GM18907 (cell line): Measurements from ENCODE around the gene CDK8.
"Not testable (repeated sequence)": the region's sequence is repeated elsewhere in the genome, so short reads cannot be mapped to it uniquely, and the experiment has no call there.

Experiments used
- ATAC-seq: cut with Tn5 transposase; IDR thresholded peaks from one replicate; pipeline ENCODE4 v1.9.1; 2021; ENCODE audit warnings: mild to moderate bottlenecking, moderate library complexity; ENCODE audit not compliant: unreplicated experiment

Gene CDK8

GRCh38 chr13:26252006-26252405, 1.9 kb upstream of the CDK8 start:
- not testable (repeated sequence) for ATAC-seq

GRCh38 chr13:26253262-26253786, 605 bp upstream of the CDK8 start:
- ATAC-seq = no peak

- ATAC-seq = peak; percentile 36
Observed at GRCh38 chr13:26254583-26255111, 718 bp downstream of the CDK8 start.

DNA sequence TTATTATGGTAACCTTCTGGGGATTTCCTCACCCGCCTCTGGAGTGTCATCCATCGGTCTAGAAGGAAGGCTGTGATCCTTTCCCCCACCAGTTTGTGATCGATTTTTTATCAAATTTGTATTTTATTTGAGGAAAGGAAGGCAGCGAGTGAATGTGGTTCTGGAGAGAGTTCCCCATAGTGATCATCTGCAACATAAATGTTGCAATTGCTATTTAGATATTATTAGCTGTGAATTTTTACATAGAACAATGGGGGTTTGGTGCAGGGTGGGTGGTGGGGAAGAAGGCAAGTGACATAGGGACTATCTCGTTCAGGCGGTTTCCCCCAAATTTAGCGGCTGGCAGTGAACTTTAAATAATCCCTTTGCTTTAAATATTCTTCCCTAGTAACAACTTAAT, 1.2 kb downstream of the CDK8 start:
- ATAC-seq = no peak

DNA sequence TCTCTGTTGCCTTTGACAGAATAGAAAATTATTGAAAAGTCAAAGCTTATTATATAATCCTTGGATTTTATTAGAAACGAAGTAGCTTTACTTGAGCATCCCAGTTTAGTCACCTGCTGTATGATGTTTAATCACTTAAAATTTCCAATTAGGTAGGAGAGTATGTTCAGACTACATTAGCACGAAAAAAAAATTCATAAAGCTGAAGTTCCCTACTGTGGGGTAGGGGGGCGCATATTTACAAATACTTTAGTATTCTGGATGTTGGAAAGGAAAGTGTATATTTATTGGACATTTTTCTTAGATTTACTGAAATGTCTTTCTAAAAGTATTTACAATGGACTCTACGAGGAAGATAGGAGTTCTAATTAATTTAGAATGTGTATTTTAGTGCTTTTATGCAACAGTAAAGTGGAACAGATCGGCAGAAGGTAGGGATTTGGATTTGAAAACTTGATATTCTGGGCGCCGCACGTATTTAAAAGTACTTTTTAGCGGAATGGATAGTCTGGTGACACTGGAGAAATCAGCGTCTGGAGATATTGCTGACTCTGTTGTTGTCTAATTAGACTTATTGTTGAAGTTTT, 1.9 kb downstream of the CDK8 start:
- ATAC-seq = no peak

DNA sequence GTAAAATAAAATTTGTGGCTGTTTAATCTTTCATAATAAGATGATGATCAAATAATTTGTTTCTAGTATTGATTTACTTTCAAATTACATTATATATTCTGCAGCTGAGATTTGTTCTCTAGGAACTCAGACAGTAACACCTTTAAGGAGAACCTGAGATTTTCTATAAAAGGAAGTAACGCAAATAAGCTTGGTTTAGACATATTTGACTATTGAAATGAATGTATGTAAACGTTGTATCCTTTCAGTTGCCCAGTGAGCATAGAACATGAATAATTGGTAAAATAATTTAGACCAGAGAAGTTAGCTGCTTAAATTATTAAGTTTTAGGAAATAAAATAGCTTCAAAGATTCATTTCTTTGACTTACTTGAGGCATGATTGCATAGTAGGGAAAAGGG, 3.1 kb downstream of the CDK8 start:
- no peak for ATAC-seq

DNA sequence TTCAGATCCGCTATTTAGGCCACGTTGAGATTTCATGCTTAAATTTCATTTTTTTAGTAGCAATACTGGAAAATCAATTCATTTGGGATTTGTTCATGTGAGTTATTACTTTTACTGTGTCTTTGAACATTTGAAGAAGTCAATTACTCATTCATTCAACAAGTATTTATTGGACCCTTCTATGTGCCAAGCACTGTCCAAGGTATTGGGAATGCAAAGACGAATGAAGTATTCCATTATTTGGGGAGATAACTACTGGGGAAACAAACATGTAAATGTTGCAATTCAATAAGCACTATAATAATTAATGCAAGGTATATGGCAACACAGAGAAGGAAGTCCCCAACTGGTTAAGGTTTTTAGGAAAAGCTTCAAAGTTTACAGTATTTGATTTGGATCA, 5.7 kb downstream of the CDK8 start:
- no peak for ATAC-seq

- no peak for ATAC-seq
Observed at GRCh38 chr13:26262156-26262555, 8.2 kb downstream of the CDK8 start.

DNA sequence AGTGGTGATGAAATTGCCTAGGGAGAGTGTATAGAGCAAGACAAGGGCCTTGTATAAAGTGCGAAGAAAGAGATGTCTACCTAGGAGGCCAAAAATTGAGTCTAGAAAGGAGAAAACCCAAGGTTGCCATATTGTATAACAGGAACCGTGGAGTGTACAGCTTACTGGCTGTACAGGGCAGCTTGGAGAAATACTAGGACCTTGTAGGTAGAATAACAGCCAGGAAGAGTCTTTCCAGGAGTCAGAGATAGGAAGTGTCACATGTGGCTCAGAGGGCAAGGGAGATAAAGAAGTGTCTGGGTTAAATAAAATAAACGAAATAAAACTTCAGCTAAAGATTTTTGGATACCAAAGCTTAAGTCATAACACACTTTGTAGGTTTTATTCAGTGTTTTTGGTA, 12.4 kb downstream of the CDK8 start:
- no peak for ATAC-seq

GRCh38 chr13:26270707-26271106, 16.8 kb downstream of the CDK8 start:
- ATAC-seq = no peak

DNA sequence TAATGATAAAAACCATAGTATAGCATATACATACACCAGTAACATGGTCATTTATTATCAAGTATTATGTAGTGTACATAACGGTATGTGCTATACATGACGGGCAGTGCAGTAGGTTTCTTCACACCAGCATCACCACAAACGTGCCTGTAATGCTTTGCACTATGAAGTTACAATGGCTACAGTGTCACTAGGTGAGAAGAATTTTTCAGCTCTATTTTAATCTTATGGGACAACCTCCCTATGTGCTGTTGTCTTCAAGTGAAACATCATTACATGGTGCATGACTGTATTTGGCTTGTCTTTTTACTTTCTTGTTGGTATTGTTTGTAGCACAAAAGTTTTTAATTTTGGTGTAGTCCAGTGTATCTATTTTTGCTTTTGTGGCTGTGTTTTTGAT, 18.7 kb downstream of the CDK8 start:
- ATAC-seq = no peak

DNA sequence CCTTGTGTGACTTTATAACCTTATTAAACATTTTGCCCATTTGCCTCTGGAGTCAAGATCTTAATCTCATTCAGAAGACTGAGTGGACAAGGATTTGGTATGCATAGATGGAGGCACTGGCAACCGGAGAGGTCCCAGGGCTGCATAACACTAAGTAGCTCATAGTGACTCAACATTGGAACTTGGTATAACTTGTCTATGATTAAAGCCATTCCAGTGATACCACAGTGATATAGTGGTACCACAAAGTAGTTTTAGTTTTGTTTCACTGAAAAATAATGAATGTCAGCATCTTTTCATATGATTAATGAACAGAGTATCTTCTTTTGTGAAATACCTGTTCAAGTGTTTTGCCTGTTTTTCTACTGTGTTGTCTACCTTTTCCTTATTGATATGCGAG, 26.4 kb downstream of the CDK8 start:
- no peak for ATAC-seq

GRCh38 chr13:26280822-26281221, 26.9 kb downstream of the CDK8 start:
- no peak for ATAC-seq

GRCh38 chr13:26285911-26286310, 32.0 kb downstream of the CDK8 start:
- ATAC-seq = not testable (repeated sequence)

DNA sequence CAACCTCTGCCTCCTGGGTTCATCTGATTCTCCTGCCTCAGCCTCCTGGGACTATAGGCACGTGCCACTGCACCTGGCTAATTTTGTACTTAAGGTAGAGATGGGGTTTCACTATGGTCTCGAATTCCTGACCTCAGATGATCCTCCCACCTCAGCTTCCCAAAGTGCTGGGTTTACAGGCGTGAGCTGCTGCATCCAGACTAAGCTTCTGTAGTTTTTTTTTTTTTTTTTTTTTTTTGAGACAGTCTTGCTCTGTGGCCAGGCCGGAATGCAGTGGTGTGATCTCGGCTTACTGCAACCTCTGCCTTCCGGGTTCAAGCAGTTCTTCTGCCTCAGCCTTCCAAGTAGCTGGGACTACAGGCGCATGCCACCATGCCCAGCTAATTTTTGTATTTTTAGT, 34.9 kb downstream of the CDK8 start:
- ATAC-seq = not testable (repeated sequence)

GRCh38 chr13:26295812-26296211, 41.9 kb downstream of the CDK8 start:
- ATAC-seq = no peak

DNA sequence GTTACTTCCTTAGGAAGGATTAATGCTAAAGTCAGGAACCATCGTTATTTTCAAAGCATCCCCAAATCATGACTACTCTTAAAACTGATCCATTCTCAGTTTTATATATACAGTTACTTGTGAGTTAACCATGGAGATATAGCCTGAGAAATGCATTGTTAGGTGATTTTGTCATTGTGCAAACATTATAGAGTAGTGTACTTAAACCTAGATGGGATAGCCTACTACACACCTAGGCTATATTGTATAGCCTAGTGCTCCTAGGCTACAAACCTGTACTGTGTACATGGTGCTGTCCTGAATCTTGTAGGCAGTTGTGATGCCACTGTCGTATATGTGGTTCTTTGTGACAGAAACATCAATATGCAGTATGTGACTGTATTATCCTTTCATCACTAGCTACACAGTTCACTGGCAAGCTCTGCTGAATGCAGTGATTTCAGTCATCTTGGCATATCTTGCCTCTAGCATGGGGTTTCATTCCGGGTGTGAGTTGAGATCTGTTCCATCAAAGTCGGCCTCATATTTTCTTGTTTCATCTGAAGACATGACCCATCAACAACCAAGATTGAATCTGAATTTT, 45.3 kb downstream of the CDK8 start:
- ATAC-seq = no peak

DNA sequence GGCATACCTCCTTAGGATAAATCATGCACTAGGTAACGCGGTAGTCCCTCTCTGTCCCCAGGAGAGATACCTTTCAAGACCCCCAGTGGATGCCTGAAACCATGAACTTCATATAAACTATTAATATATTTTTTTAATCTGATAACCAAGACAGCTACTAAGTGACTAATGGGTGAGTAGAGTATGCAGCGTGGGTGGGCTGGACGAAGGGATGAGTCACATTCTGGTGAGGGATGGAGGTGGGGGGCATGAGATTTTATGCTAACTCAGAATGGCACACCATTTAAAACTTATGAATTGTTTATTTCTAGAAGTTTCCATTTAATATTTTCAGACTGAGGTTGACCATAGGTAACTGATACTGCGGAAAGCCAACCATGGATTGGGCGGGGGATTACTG, 46.2 kb downstream of the CDK8 start:
- no peak for ATAC-seq

GRCh38 chr13:26305676-26306075, 51.7 kb downstream of the CDK8 start:
- no peak for ATAC-seq

DNA sequence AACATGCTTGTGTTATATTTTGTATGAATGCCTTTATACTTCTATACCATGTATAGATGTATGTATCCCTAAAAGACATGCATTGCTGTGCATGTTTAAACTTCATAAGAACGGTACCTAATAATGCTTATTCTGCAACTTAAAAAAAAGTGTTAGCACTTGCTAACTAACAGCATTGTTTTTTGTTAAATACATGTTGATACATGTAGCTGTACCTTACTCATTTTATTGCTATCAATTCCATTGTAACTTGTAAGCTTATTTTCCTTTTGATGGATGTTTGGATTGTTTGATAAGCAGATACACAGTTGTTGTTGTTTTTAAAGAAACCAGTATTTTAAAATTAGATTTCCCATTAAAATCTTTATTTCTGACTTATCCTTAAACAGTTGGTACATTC, 53.8 kb downstream of the CDK8 start:
- ATAC-seq = no peak

DNA sequence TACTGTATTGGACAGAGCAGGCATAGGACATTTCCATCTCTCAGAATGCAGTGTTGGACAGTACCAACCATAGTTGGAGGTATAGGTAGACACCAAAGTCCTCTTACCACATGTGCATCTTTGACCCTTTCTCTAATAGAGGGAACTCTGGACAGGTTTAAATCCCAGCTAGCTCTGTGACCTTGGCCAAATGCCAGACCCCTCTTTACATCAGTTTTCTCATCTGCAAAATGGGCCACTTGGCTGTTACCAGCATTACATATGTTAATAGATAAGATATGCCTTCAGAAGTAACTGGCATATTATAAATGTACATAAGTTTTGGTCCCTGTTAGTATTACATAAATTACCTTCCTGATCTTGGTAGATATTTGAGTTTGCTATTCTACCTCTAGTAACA, 54.3 kb downstream of the CDK8 start:
- ATAC-seq = no peak

- ATAC-seq = no peak
Observed at GRCh38 chr13:26308836-26309235, 54.9 kb downstream of the CDK8 start.

GRCh38 chr13:26310003-26310402, 56.1 kb downstream of the CDK8 start:
- ATAC-seq = no peak
